SK-N-SH treated with all-trans-retinoic acid at 6 μM for 48 hours (cell line): ENCODE results near the gene F13B.

Experiments used
- CSDC2 ChIP-seq: fragments of 250-450 bp; sonication (Bioruptor Pico); IDR thresholded peaks from 2 replicates; pipeline ENCODE4 v1.5.0; 2020; ENCODE audit warnings: mild to moderate bottlenecking, moderate library complexity
- GLIS3 ChIP-seq: fragments of 250-450 bp; sonication (Bioruptor Pico); IDR thresholded peaks from 2 replicates; pipeline ENCODE4 v1.5.0; 2020; ENCODE audit warnings: mild to moderate bottlenecking, moderate library complexity
- RARB ChIP-seq: fragments of 250-450 bp; sonication (Bioruptor Pico); IDR thresholded peaks from 2 replicates; pipeline ENCODE4 v1.8.0; 2021; ENCODE audit warnings: mild to moderate bottlenecking, moderate library complexity
- TSHZ2 ChIP-seq: fragments of 250-450 bp; sonication (Bioruptor Pico); IDR thresholded peaks from 2 replicates; pipeline ENCODE4 v1.5.0; 2020; ENCODE audit warnings: mild to moderate bottlenecking, moderate library complexity

GRCh38 chr1:197066719-197067456 is at the start of gene F13B:
- no peak for TF ChIP-seq TSHZ2 (CRISPR knock-in tag)
- TF ChIP-seq GLIS3 (CRISPR knock-in tag), result no peak
- TF ChIP-seq RARB, result no peak
- no peak for TF ChIP-seq CSDC2 (CRISPR knock-in tag)
